ENCODE data around the gene SLC35E2B.

The SLC35E2B gene

GRCh38 chr1:1669468-1670440 is 22.8 kb downstream of the SLC35E2B start:
- Histone ChIP-seq H3K4me2 (ENCODE audit: low read length, poor library complexity, severe bottlenecking) (no peak overlapping the region), H2BK15ac (ENCODE audit: low read depth, poor library complexity, severe bottlenecking) (no peak overlapping the region), H2BK5ac (ENCODE audit: low read depth, low read length, poor library complexity, severe bottlenecking) (no peak overlapping the region), H2AFZ (ENCODE audit: low read depth, low read length) (no peak overlapping the region), H2BK120ac (ENCODE audit: low read depth, low read length) (no peak overlapping the region), H4K8ac (ENCODE audit: low read length) (no peak overlapping the region), H3K14ac (ENCODE audit: low read length in 2 of 2) (no peak overlapping the region), H3K9ac (ENCODE audit: low read length) (no peak overlapping the region), H3K23ac (ENCODE audit: low read length in 2 of 2) (no peak overlapping the region), H3K79me1 (replicated peaks; ENCODE audit: low read length, poor library complexity, severe bottlenecking) (peaks cover 20% of the 10 kb centered on the region), H3K4me1 (ENCODE audit: control insufficient read depth, insufficient read depth, low read depth, low read length) (no peaks in the 10 kb centered on the region), H2BK12ac (ENCODE audit: low read length in 2 of 2) (no peak overlapping the region), H3K18ac (ENCODE audit: low read depth in 1 of 2, low read length in 2 of 2) (no peak overlapping the region), H3K27ac (ENCODE audit: low read length, poor library complexity, severe bottlenecking) (no peak overlapping the region), H3K36me3 (ENCODE audit: control insufficient read depth in 1 of 2, insufficient read depth in 2 of 2, low read depth in 1 of 2, low read length in 2 of 2) (peaks cover 64 to 65% of the 10 kb centered on the region in 2 experiments), H4K91ac (ENCODE audit: low read length) (peak overlapping the region; percentile 4), H3K4me3 (ENCODE audit: insufficient read depth in 1 of 2, low read depth in 1 of 2, low read length in 2 of 2) (no peak overlapping the region), H3K27me3 (ENCODE audit: control insufficient read depth in 1 of 2, insufficient read depth in 1 of 2, low read length in 2 of 2) (no peaks in the 10 kb centered on the region), H3K4ac (ENCODE audit: low read depth in 1 of 2, low read length in 2 of 2) (no peak overlapping the region), H3K9me3 (ENCODE audit: control insufficient read depth, low read length) (no peaks in the 10 kb centered on the region), H2AK5ac (ENCODE audit: low read length, severe bottlenecking) (no peak overlapping the region)
- no peak for DNase-seq
- 96% methylated on average over 38 of the region's 43 CpGs for WGBS

- no peak overlapping the region for H3K18ac ChIP-seq (ENCODE audit: low read depth in 1 of 2, low read length in 2 of 2)
- H3K9ac ChIP-seq (ENCODE audit: low read length) = no peak overlapping the region
- H3K27me3 ChIP-seq (ENCODE audit: control insufficient read depth in 1 of 2, insufficient read depth in 1 of 2, low read length in 2 of 2) = no peaks in the 10 kb centered on the region
- H3K4me3 ChIP-seq (ENCODE audit: insufficient read depth in 1 of 2, low read depth in 1 of 2, low read length in 2 of 2) = no peak overlapping the region
- H3K9me3 ChIP-seq (ENCODE audit: control insufficient read depth, low read length) = no peaks in the 10 kb centered on the region
- no peak for DNase-seq
- WGBS = 95% methylated on average over 15 of the region's 15 CpGs
- H3K4me1 ChIP-seq (ENCODE audit: control insufficient read depth, insufficient read depth, low read depth, low read length) = no peaks in the 10 kb centered on the region
- H3K36me3 ChIP-seq (ENCODE audit: control insufficient read depth in 1 of 2, insufficient read depth in 2 of 2, low read depth in 1 of 2, low read length in 2 of 2) = peaks cover 53 to 62% of the 10 kb centered on the region in 2 experiments
- H2BK120ac ChIP-seq (ENCODE audit: low read depth, low read length) = no peak overlapping the region
- H3K4me2 ChIP-seq (ENCODE audit: low read length, poor library complexity, severe bottlenecking) = no peak overlapping the region
- H3K4ac ChIP-seq (ENCODE audit: low read depth in 1 of 2, low read length in 2 of 2) = no peak overlapping the region
- H4K91ac ChIP-seq (ENCODE audit: low read length) = no peak overlapping the region
- no peak overlapping the region for H4K8ac ChIP-seq (ENCODE audit: low read length)
- H3K27ac ChIP-seq (ENCODE audit: low read length, poor library complexity, severe bottlenecking) = no peak overlapping the region
- no peak overlapping the region for H2AFZ ChIP-seq (ENCODE audit: low read depth, low read length)
- H3K23ac ChIP-seq (ENCODE audit: low read length in 2 of 2) = no peak overlapping the region
- no peak overlapping the region for H3K14ac ChIP-seq (ENCODE audit: low read length in 2 of 2)
- no peak overlapping the region for H2BK5ac ChIP-seq (ENCODE audit: low read depth, low read length, poor library complexity, severe bottlenecking)
- H2AK5ac ChIP-seq (ENCODE audit: low read length, severe bottlenecking) = no peak overlapping the region
- H2BK12ac ChIP-seq (ENCODE audit: low read length in 2 of 2) = no peak overlapping the region
- peaks cover 9% of the 10 kb centered on the region for H3K79me1 ChIP-seq (replicated peaks; ENCODE audit: low read length, poor library complexity, severe bottlenecking)
- H2BK15ac ChIP-seq (ENCODE audit: low read depth, poor library complexity, severe bottlenecking) = no peak overlapping the region
Measured at GRCh38 chr1:1666526-1666925, 26.1 kb downstream of the SLC35E2B start.

- H3K36me3 ChIP-seq (ENCODE audit: control insufficient read depth in 1 of 2, insufficient read depth in 2 of 2, low read depth in 1 of 2, low read length in 2 of 2) = peaks cover 46 to 55% of the 10 kb centered on the region in 2 experiments
- no peak overlapping the region for H2AFZ ChIP-seq (ENCODE audit: low read depth, low read length)
- no peak overlapping the region for H3K18ac ChIP-seq (ENCODE audit: low read depth in 1 of 2, low read length in 2 of 2)
- H3K4ac ChIP-seq (ENCODE audit: low read depth in 1 of 2, low read length in 2 of 2) = no peak overlapping the region
- H3K4me3 ChIP-seq (ENCODE audit: insufficient read depth in 1 of 2, low read depth in 1 of 2, low read length in 2 of 2) = no peak overlapping the region
- H2BK15ac ChIP-seq (ENCODE audit: low read depth, poor library complexity, severe bottlenecking) = no peak overlapping the region
- no peak overlapping the region for H2BK120ac ChIP-seq (ENCODE audit: low read depth, low read length)
- no peak overlapping the region for H2BK12ac ChIP-seq (ENCODE audit: low read length in 2 of 2)
- H4K91ac ChIP-seq (ENCODE audit: low read length) = no peak overlapping the region
- H3K79me1 ChIP-seq (replicated peaks; ENCODE audit: low read length, poor library complexity, severe bottlenecking) = peaks cover 4% of the 10 kb centered on the region
- no peak overlapping the region for H2AK5ac ChIP-seq (ENCODE audit: low read length, severe bottlenecking)
- no peaks in the 10 kb centered on the region for H3K9me3 ChIP-seq (ENCODE audit: control insufficient read depth, low read length)
- no peak overlapping the region for H3K27ac ChIP-seq (ENCODE audit: low read length, poor library complexity, severe bottlenecking)
- H3K27me3 ChIP-seq (ENCODE audit: control insufficient read depth in 1 of 2, insufficient read depth in 1 of 2, low read length in 2 of 2) = no peaks in the 10 kb centered on the region
- peak overlapping the region; percentile 52 for H4K8ac ChIP-seq (ENCODE audit: low read length)
- 91% methylated on average over 25 of the region's 25 CpGs for WGBS
- H3K4me1 ChIP-seq (ENCODE audit: control insufficient read depth, insufficient read depth, low read depth, low read length) = no peaks in the 10 kb centered on the region
- H3K23ac ChIP-seq (ENCODE audit: low read length in 2 of 2) = no peak overlapping the region
- H3K4me2 ChIP-seq (ENCODE audit: low read length, poor library complexity, severe bottlenecking) = no peak overlapping the region
- no peak for DNase-seq
- no peak overlapping the region for H3K9ac ChIP-seq (ENCODE audit: low read length)
- H3K14ac ChIP-seq (ENCODE audit: low read length in 2 of 2) = no peak overlapping the region
- no peak overlapping the region for H2BK5ac ChIP-seq (ENCODE audit: low read depth, low read length, poor library complexity, severe bottlenecking)
Measured at GRCh38 chr1:1665815-1666251, 26.8 kb downstream of the SLC35E2B start.

- no peaks in the 10 kb centered on the region for H3K4me1 ChIP-seq (ENCODE audit: control insufficient read depth, insufficient read depth, low read depth, low read length)
- H3K4me3 ChIP-seq (ENCODE audit: insufficient read depth in 1 of 2, low read depth in 1 of 2, low read length in 2 of 2) = no peak overlapping the region
- peaks cover 41 to 52% of the 10 kb centered on the region in 2 experiments for H3K36me3 ChIP-seq (ENCODE audit: control insufficient read depth in 1 of 2, insufficient read depth in 2 of 2, low read depth in 1 of 2, low read length in 2 of 2)
- H3K4ac ChIP-seq (ENCODE audit: low read depth in 1 of 2, low read length in 2 of 2) = no peak overlapping the region
- H3K79me1 ChIP-seq (replicated peaks; ENCODE audit: low read length, poor library complexity, severe bottlenecking) = peaks cover 4% of the 10 kb centered on the region
- H3K23ac ChIP-seq (ENCODE audit: low read length in 2 of 2) = no peak overlapping the region
- no peak overlapping the region for H4K8ac ChIP-seq (ENCODE audit: low read length)
- H3K18ac ChIP-seq (ENCODE audit: low read depth in 1 of 2, low read length in 2 of 2) = no peak overlapping the region
- no peak overlapping the region for H2AFZ ChIP-seq (ENCODE audit: low read depth, low read length)
- no peak overlapping the region for H2BK120ac ChIP-seq (ENCODE audit: low read depth, low read length)
- WGBS = 97% methylated on average over 27 of the region's 27 CpGs
- no peak overlapping the region for H2BK5ac ChIP-seq (ENCODE audit: low read depth, low read length, poor library complexity, severe bottlenecking)
- no peak overlapping the region for H2AK5ac ChIP-seq (ENCODE audit: low read length, severe bottlenecking)
- H2BK12ac ChIP-seq (ENCODE audit: low read length in 2 of 2) = peak overlapping the region in 1 of 2 experiments; percentile 11
- no peak for DNase-seq
- H2BK15ac ChIP-seq (ENCODE audit: low read depth, poor library complexity, severe bottlenecking) = no peak overlapping the region
- H3K14ac ChIP-seq (ENCODE audit: low read length in 2 of 2) = no peak overlapping the region
- H3K27me3 ChIP-seq (ENCODE audit: control insufficient read depth in 1 of 2, insufficient read depth in 1 of 2, low read length in 2 of 2) = no peaks in the 10 kb centered on the region
- H3K27ac ChIP-seq (ENCODE audit: low read length, poor library complexity, severe bottlenecking) = no peak overlapping the region
- no peak overlapping the region for H3K4me2 ChIP-seq (ENCODE audit: low read length, poor library complexity, severe bottlenecking)
- no peak overlapping the region for H3K9ac ChIP-seq (ENCODE audit: low read length)
- no peaks in the 10 kb centered on the region for H3K9me3 ChIP-seq (ENCODE audit: control insufficient read depth, low read length)
- H4K91ac ChIP-seq (ENCODE audit: low read length) = peak overlapping the region; percentile 29
Measured at GRCh38 chr1:1664941-1665814, 27.4 kb downstream of the SLC35E2B start.

All from mesenchymal stem cell (in vitro differentiated cells and primary cell).